HFF-Myc (cell line): Measurements from ENCODE around the gene FAM83D.
"Not testable (repeated sequence)": the region's sequence is repeated elsewhere in the genome, so short reads cannot be mapped to it uniquely, and the experiment has no call there.

Experiments
- DNase-seq: peaks from one replicate; pipeline ENCODE4 v3.0.0-alpha.2; 2011; ENCODE audit warnings: low read depth; ENCODE audit errors: extremely low read depth
- H3K4me3 ChIP-seq: replicated peaks from 2 replicates; pipeline ENCODE4 v1.5.1; 2011; ENCODE audit warnings: low read depth, mild to moderate bottlenecking, control low read depth, low read length
- CTCF ChIP-seq: IDR thresholded peaks from 2 replicates; pipeline ENCODE4 v1.5.1; 2012; ENCODE audit warnings: mild to moderate bottlenecking, low read depth, low read length, control low read depth; ENCODE audit errors: missing control alignments

FAM83D gene

GRCh38 chr20:38957235-38957876 lies 31.1 kb downstream of the FAM83D start:
- TF ChIP-seq CTCF = no peak
- no peak overlapping the region for H3K4me3 ChIP-seq
- DNase-seq = no peak

- TF ChIP-seq CTCF = no peak
- DNase-seq = no peak
- no peak overlapping the region for H3K4me3 ChIP-seq
These were observed 31.8 kb downstream of the FAM83D start for GRCh38 chr20:38957915-38958485.

- H3K4me3 ChIP-seq, DNase-seq: not testable (repeated sequence)
These were observed 34.0 kb downstream of the FAM83D start for GRCh38 chr20:38960187-38960687.

- no peak for DNase-seq
- TF ChIP-seq CTCF = no peak
- peak overlapping the region; percentile 77 for H3K4me3 ChIP-seq
These were observed 35.4 kb downstream of the FAM83D start for GRCh38 chr20:38961530-38962043.

GRCh38 chr20:38962044-38962927 lies 36.1 kb downstream of the FAM83D start, which contains the start of gene DHX35:
DHX35 (plus strand) TSS chr20:38962344; CDS start chr20:38962368, 24 bp downstream.
- DNase-seq = peak; percentile 81
- TF ChIP-seq CTCF = peak; percentile 25
- H3K4me3 ChIP-seq = peak within 1 kb of the TSS; percentile 77

GRCh38 chr20:38962928-38963401 lies 36.7 kb downstream of the FAM83D start:
- peak overlapping the region; percentile 77 for H3K4me3 ChIP-seq
- no peak for DNase-seq
- TF ChIP-seq CTCF = no peak

GRCh38 chr20:38963745-38964144 lies 37.5 kb downstream of the FAM83D start:
- no peak for DNase-seq
- no peak for TF ChIP-seq CTCF
- H3K4me3 ChIP-seq = no peak overlapping the region
